PFSK-1 (cell line): ENCODE measurements around the gene CARM1.

Experiments
- FOXP2 ChIP-seq: optimal IDR thresholded peaks from 2 replicates; pipeline ENCODE3; 2011; ENCODE audit warnings: borderline replicate concordance, control low read depth, inconsistent platforms; ENCODE audit not compliant: insufficient read depth; ENCODE audit errors: extremely low read length, extremely low read depth
- POLR2AphosphoS5 ChIP-seq: IDR thresholded peaks from 2 replicates; pipeline ENCODE4 v1.6.1; 2012; ENCODE audit warnings: low read depth, mild to moderate bottlenecking, control low read depth, low read length, moderate library complexity
- SIN3A ChIP-seq: IDR thresholded peaks from 2 replicates; pipeline ENCODE4 v1.6.1; 2012; ENCODE audit warnings: mild to moderate bottlenecking, low read length, moderate library complexity, borderline replicate concordance; ENCODE audit not compliant: insufficient read depth
- TAF1 ChIP-seq: IDR thresholded peaks from 2 replicates; pipeline ENCODE4 v1.6.1; 2012; ENCODE audit warnings: low read length, control low read depth, borderline replicate concordance; ENCODE audit not compliant: insufficient read depth

DNA sequence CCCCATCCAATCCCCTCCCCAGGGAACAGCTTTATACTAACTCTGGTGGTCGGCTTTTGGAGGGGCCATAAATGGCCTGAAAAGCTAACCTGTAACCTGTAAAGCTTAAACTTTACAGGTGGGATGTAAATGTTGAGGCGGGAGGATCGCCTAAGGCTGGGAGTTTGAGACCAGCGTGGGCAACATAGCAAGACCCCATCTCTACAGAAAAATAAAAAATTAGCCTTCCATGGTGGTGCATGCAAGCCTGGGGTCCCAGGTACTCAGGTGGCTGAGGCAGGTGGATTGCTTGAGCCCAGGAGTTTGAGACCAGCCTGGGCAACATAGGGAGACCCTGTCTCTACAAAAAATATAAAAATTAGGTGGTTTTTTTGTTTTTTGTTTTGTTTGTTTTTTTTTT is 18.5 kb downstream of the CARM1 start:
- TF ChIP-seq SIN3A (no peak), TAF1 (no peak), POLR2AphosphoS5 (no peak), FOXP2 (no peak)
